Left ventricle myocardium inferior (tissue), 1 donor: ENCODE measurements around the gene HSF2BP. TPM values are rescaled to one million over a fixed set of nuclear protein-coding genes. Genes with fewer than 3 reads are reported as not detected.
"Not testable (repeated sequence)": the region's sequence is repeated elsewhere in the genome, so short reads cannot be mapped to it uniquely, and the experiment has no call there.

Source experiments
- DNase-seq: peaks from one replicate; pipeline ENCODE4 v3.0.0-alpha.2; 2020
- H3K27ac ChIP-seq: fragments of 200-600 bp; replicated peaks from 2 replicates; pipeline ENCODE4 v1.8.0; 2021
- H3K27me3 ChIP-seq: fragments of 200-600 bp; 2 replicates; pipeline ENCODE4 v1.8.0; 2021; ENCODE audit warnings: low read depth
- H3K36me3 ChIP-seq: fragments of 200-600 bp; 2 replicates; pipeline ENCODE4 v1.8.0; 2021
- H3K4me1 ChIP-seq: fragments of 200-600 bp; 2 replicates; pipeline ENCODE4 v1.8.0; 2021
- H3K4me3 ChIP-seq: fragments of 200-600 bp; 2 replicates; pipeline ENCODE4 v1.8.0; 2021; ENCODE audit warnings: mild to moderate bottlenecking, moderate library complexity
- H3K9me3 ChIP-seq: fragments of 200-600 bp; replicated peaks from 2 replicates; pipeline ENCODE4 v1.8.0; 2021
- intact Hi-C: fragments of 100-400 bp; cut with micrococcal nuclease; formaldehyde crosslinking; loops from one replicate; pipeline ENCODE4 v1.11.0; 2022
- total RNA-seq: library from RNA; stranded (reverse); fragmentation: NEBNext Ultra II Directional; extraction: Animal tissue kit (Norgen Biotek cat#: 25700); gene quantifications from one replicate; pipeline ENCODE4 v1.2.1, GENCODE V29; 2021
- donor health status: DM: no; HTN: yes; CAD: no; lungs with severe emphysema.

The HSF2BP gene
- total RNA-seq, 1 donor from 2014 or later = 0.16 TPM

DNA sequence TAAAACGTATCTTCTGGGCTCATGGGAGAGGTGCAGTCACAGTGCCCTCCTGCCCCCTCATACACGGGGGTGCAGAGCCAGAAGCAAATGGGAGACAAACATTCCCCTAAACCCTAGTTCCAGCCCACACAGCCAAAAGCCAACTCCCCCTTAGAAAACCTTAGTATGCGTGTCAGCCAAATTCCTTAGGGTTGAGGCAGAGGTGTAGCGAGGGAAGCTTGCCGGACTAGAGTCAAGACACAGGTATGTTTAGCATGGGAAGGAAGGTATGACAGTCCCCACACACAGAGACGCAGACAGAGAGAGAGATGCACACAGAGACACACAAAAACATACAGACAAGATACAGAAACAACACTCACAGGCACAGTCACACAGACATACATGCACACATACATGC is 141.6 kb downstream of the HSF2BP start:
- DNase-seq, H3K27ac ChIP-seq, H3K4me1 ChIP-seq, intact Hi-C loops, H3K36me3 ChIP-seq, H3K9me3 ChIP-seq, H3K27me3 ChIP-seq, H3K4me3 ChIP-seq: not testable (repeated sequence)

DNA sequence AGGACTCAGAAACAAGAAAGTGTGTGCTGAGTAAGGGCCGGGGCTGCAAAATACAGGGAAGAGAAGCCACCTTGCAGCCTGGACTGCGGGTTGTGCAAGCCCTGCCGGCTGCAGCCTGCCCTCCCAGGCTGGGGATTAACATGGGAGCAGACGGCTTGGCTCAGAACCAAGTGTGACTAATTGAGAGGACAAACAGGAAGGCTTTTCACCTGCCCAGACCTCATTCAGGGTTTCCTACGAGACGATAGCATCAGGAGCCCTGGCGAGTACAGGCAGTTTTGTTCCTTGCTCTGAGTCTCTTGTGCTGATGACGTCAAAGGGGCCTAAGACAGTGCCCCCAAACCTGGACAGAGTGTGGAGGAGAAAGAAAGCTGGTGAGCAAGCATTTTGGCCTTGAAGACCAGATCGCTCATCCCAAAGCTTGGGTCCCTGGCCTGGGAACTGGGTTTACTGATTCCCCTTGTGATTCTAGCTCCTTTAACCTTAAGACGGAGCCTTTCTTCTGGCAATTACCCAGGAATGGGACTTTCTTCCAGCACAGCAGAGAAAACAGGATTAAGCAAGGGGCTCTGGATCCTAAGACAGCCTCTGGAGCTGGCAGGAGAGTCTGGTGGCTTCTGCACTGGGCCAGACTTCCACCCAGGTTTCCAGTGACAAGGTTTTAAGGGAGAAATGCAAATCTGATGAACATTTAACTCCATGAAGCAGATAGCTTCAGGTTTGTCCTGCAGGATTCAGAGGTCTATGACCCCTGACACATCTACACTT is 142.2 kb downstream of the HSF2BP start:
- H3K27ac ChIP-seq, H3K4me3 ChIP-seq, H3K9me3 ChIP-seq, H3K27me3 ChIP-seq, intact Hi-C loops, H3K4me1 ChIP-seq, DNase-seq, H3K36me3 ChIP-seq: not testable (repeated sequence)

DNA sequence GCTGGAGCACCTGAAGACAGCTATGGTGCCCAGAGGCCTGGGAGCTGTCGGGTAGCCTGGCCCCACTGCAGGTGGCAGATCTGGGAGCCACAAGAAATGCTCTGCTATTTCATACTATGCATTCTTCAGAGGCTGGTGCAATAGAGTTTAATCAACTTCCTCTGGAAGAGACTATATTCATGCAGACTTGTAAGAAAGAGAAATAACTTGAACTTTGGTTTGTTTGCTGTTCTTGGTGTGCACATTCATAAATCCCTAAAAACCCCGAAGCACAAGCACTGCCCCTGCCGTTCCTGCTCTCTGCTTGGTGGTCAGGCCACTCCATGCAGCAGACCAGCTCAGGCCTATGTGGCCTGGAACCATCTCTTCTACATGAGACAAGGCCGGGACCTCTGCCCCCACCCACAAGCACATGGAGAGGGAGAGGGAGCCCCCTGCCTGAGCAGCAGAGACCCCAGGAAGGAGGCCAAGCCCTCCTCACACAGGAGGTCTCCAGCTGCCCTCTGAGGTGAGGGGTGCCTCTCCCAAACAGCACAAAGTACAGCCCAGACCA is 142.9 kb downstream of the HSF2BP start:
- H3K36me3 ChIP-seq = not testable (repeated sequence)

DNA sequence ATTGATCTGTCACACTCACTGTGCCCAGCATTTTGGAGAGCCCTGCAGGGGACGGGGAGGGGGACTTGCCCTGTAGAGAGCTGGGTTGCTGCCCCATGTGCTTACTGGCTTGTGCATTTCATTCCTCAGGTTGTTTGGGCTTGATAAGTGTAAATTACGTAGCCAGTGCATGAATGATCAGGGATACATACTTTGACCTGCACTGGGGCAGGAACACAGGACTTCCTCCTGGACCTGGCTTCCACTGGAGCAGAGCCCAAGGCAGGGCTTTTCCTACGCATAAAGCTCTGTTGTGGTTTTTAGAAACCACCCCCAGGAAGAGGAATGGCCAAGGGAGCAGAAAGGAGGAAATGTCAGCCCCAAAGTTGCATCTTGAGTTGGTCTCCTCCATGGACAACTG is 144.5 kb downstream of the HSF2BP start:
- H3K9me3 ChIP-seq, H3K4me3 ChIP-seq, intact Hi-C loops, H3K36me3 ChIP-seq, DNase-seq, H3K27ac ChIP-seq, H3K4me1 ChIP-seq, H3K27me3 ChIP-seq: not testable (repeated sequence)

More for the DNA sequence above, 142.9 kb downstream of the HSF2BP start:
- H3K4me1 ChIP-seq, H3K27me3 ChIP-seq, H3K9me3 ChIP-seq, DNase-seq, H3K27ac ChIP-seq, intact Hi-C loops, H3K4me3 ChIP-seq: not testable (repeated sequence)

DNA sequence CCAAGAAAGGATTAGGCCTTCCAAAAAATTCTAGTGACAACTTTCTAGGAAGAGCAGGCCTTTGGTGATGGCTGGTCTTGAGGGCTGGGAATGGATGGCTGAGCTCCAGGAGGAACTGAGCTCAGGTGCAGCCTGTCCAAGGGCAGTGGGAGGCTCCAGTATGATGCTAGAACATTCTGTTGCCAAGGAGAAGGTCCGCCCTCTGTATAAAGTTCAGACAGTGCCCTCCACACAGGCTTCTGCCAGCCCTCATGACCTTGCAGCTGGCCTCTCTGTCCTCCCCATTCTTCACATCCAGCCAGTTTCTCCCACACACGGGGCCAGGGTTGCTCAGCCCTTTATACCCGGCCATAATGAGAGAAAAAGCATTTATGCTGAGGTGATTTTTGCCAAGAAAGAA is 146.3 kb downstream of the HSF2BP start:
- H3K27me3 ChIP-seq, H3K4me3 ChIP-seq, H3K27ac ChIP-seq, H3K36me3 ChIP-seq, intact Hi-C loops, H3K9me3 ChIP-seq, H3K4me1 ChIP-seq, DNase-seq: not testable (repeated sequence)

DNA sequence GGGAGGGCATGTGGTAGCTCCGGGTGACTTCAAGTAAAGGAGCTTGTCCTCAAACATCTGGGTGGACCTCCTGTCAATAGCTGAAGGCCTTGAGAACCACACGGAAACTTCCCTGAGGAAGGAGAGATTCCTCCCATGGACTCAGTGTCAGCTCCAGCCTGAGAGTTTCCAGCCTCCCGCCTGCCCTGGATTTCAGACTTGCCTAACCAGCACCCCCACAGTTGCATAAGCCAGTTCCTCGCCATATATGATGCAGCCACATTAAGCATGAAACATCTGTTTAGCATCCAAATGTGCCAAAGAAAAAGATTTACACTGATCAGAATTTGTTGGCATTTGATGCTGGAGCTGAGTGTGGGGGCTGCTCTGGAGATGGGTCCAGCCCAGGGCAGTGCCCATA is 148.1 kb downstream of the HSF2BP start:
- H3K4me3 ChIP-seq, H3K27me3 ChIP-seq, intact Hi-C loops, H3K4me1 ChIP-seq, H3K27ac ChIP-seq, H3K9me3 ChIP-seq, H3K36me3 ChIP-seq, DNase-seq: not testable (repeated sequence)

DNA sequence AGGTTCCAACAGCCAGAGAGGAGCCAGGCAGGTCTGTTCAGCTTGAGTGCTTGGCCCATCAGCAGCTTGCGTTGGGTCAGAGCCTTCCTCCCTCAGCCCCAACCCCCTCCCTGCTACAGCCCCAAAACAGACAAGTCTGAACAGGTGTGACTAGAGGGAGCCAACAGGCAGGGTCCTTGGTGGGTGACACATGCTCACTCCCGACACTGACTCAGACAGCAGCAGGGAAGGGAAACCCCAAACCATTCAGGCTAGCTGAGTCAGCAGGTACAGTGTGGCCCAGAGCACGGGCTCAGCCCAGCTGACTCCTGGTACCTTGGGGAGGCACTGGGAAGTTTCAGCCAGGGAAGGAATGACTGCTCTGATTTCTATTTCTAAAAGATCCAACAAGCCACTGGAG is 148.6 kb downstream of the HSF2BP start:
- H3K4me1 ChIP-seq, DNase-seq, H3K27me3 ChIP-seq, H3K9me3 ChIP-seq, H3K36me3 ChIP-seq, intact Hi-C loops, H3K4me3 ChIP-seq, H3K27ac ChIP-seq: not testable (repeated sequence)

DNA sequence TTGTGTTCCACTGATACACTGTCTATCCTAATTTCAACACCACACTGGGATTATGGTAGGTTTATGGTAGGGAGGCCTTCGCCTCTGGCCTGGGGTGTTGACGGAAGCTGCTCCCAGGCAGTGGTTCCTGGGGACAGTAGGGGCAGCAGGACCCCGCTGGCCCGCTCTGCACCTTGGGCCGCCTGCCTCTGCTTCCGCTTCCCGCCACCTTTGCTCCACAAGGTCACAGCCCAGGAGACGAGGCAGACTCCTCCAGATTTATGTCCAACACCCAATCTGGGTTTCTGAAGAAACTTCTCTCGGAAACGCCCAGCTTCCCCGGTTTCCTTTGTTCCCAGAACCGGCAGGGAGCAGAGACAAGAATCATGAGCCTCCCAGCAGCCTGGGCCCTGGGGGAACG is 155.4 kb downstream of the HSF2BP start:
- H3K4me3 ChIP-seq, H3K27ac ChIP-seq, intact Hi-C loops, H3K36me3 ChIP-seq, H3K27me3 ChIP-seq, H3K9me3 ChIP-seq, H3K4me1 ChIP-seq, DNase-seq: not testable (repeated sequence)

DNA sequence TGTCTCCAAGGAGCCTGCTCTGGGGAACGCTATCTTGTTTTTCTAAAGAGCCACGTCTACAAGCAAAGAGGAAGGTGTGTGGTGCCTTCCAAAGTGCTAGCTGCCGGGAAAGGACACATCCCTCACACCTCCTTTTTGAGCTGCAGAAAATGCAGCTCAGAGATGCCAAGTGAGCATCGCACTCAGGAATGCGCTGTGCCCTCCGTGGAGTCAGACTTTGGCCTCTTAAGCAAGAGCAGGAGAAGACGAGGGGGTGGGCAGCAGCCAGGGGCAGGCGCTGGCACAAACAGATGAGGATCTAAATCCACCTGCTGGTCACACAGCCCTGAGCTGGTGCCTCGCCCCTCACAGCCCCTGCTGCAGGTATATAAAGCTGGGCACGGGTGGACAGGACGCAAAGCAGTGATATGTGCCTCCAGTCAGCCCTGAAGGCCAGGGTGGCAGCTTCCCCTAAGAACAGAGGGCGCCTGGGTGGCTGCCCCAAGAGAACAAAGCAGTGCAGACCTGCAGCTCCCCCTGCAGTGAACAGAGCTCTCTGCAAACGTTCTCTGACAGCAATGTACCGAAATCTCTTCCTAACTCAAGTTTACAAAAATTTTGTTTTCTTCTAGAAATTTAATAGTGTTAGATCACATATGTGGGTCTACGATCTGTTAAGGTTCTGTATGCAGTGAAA is 156.1 kb downstream of the HSF2BP start:
- H3K27ac ChIP-seq, DNase-seq, H3K9me3 ChIP-seq, H3K4me1 ChIP-seq, H3K36me3 ChIP-seq, H3K4me3 ChIP-seq, H3K27me3 ChIP-seq, intact Hi-C loops: not testable (repeated sequence)

DNA sequence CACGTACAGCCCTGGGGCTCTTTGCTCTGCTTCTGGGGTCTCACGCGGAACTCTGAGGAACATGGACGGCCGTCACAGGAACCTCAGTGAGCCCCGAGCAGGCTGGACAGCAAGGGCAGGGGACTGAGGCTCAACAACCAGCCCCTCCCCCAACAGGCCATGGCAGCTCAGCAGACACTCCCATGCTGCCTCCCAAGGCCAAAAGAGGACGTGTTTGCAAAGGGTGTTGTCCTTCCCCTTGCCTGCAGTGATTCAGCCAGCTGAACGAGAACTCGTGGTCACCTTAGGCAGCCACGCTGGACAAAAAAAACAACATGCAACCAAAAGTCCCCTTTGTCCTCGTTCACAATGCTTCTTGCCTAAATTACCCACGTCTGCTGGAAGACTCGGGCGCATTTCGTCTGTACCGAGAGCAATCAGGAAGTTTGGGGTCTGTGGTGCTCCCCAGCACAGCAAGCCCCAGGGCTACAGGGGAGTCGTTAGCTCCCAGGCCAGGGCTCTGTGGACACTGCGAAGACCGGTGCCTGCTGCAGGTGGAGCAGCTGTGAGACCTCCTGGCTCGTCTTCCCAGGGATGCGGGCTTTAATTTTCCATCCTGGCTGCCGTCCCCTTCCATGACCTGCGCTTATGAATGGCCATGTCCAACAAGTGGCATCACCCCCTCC is 156.7 kb downstream of the HSF2BP start:
- H3K27ac ChIP-seq, H3K4me1 ChIP-seq, H3K4me3 ChIP-seq, H3K36me3 ChIP-seq, H3K27me3 ChIP-seq, intact Hi-C loops, H3K9me3 ChIP-seq, DNase-seq: not testable (repeated sequence)

DNA sequence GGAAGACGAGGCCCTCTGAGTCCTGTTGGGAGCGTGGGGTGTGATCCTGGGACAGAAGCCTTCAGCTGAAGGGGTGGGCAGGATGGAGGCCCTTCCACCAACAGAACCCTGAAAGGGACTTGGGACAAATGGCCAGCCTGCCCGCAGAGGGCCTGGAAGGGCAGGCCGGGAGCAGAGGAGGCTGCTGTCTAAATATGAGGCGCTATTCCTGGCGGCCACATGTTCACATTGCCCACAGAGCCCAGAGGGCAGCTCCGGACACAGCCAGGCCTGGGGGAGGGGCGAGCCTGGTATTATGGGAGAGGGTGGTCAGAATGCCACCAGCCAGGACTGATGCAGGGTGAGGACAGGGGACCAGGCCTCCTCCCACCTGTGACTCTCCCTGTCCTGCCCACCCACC is 160.4 kb downstream of the HSF2BP start:
- H3K9me3 ChIP-seq, H3K27me3 ChIP-seq, DNase-seq, H3K27ac ChIP-seq, H3K4me1 ChIP-seq, intact Hi-C loops, H3K4me3 ChIP-seq, H3K36me3 ChIP-seq: not testable (repeated sequence)

DNA sequence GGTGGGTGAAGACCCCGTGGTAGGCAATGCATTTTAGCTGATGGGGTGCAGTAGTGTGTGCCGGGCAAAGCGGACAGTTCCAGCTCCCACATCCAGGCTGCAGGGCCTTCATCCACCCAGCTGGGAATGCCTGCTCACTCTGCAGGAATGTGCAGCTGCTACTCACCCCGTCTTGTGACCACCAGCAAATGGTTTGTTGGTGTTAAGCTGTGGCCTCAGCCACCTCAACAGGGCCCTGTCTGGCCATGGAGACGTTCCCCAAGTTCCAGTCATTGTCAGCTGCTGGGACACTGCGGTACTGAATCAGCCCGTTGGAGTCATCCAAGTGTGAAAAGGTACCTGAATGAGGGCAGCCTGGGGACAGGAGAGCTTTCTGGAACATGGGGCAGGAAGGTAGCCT is 161.2 kb downstream of the HSF2BP start:
- H3K36me3 ChIP-seq, H3K4me3 ChIP-seq, H3K27me3 ChIP-seq, DNase-seq, H3K9me3 ChIP-seq, intact Hi-C loops, H3K4me1 ChIP-seq, H3K27ac ChIP-seq: not testable (repeated sequence)

DNA sequence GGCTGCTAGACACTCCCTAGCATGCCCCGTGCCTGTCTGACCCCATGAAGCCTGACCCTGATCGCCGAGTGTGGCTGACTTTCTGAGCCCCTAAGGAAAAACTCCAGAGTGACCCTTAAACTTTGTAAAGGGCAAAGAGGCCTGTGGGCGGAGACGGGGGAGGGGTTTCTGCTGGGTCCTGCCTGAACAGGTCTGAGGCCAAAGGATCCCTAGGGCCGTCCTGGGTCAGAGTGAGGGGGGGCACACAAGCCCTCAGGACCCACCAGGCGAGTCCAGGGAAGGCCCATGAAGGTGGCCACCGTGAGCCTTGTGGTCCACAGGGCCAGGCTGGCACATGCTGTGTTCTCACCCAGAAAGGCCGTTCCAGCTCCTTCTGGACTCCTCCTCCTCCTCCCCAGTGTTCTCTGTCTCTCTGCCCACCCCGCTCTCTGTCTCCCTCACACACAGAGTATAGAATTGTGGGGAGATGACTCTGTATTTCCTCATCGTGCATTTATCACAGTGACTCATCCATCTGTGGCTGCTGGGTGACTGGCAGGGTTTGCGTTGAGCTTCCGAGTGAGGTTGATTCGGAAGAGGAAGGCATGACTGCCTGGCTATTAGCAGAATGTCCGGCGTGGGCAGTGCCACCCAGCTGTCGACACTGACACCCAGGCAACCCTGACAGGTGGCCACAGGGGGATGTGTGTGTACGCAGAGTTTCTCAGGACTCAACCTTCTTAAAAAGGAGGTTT is 164.8 kb downstream of the HSF2BP start:
- H3K4me3 ChIP-seq, intact Hi-C loops, H3K36me3 ChIP-seq, H3K9me3 ChIP-seq, H3K27me3 ChIP-seq, H3K4me1 ChIP-seq, H3K27ac ChIP-seq, DNase-seq: not testable (repeated sequence)
